HepG2 (cell line): ENCODE results near the gene MYL12B. TPM values are rescaled to one million over a fixed set of nuclear protein-coding genes. Genes with fewer than 3 reads are reported as not detected.

Experiments used
- BCL6 ChIP-seq: IDR thresholded peaks from 2 replicates; pipeline ENCODE4 v1.6.1; 2016; ENCODE audit warnings: missing genetic modification reagents, missing compliant biosample characterization
- CC2D1A ChIP-seq: sonication (generic); formaldehyde crosslinking; IDR thresholded peaks from 2 replicates; pipeline ENCODE4 v1.8.1; 2023; ENCODE audit warnings: mild to moderate bottlenecking, missing genetic modification reagents
- DNMT1 ChIP-seq: sonication (generic); formaldehyde crosslinking; IDR thresholded peaks from 2 replicates; pipeline ENCODE4 v1.5.1; 2020; ENCODE audit warnings: mild to moderate bottlenecking, missing genetic modification reagents
- HNRNPLL ChIP-seq: fragments of 200-400 bp; formaldehyde crosslinking; IDR thresholded peaks from 2 replicates; pipeline ENCODE4 v1.6.1; 2017; ENCODE audit warnings: mild to moderate bottlenecking, low read depth, low read length; ENCODE audit not compliant: poor library complexity, severe bottlenecking
- HOXA7 ChIP-seq: sonication (generic); formaldehyde crosslinking; IDR thresholded peaks from 2 replicates; pipeline ENCODE4 v1.8.1; 2022; ENCODE audit warnings: mild to moderate bottlenecking, missing genetic modification reagents, moderate library complexity
- KDM4B ChIP-seq: sonication (generic); formaldehyde crosslinking; IDR thresholded peaks from 2 replicates; pipeline ENCODE4 v1.4.0; 2020; ENCODE audit warnings: missing genetic modification reagents
- MAFG ChIP-seq: sonication (generic); formaldehyde crosslinking; IDR thresholded peaks from 2 replicates; pipeline ENCODE4 v1.5.1; 2020; ENCODE audit warnings: mild to moderate bottlenecking, missing genetic modification reagents
- MIER2 ChIP-seq: IDR thresholded peaks from 2 replicates; pipeline ENCODE4 v1.6.1; 2016; ENCODE audit warnings: missing biosample characterization, missing genetic modification reagents
- NCOA5 ChIP-seq: sonication (generic); formaldehyde crosslinking; IDR thresholded peaks from 2 replicates; pipeline ENCODE4 v1.4.0; 2020; ENCODE audit warnings: missing genetic modification reagents
- NR2F6 ChIP-seq, 2 experiments: IDR thresholded peaks; 2 replicates each; pipeline ENCODE4 v1.6.1; 2016; ENCODE audit warnings: antibody characterized with exemption in 1 of 2, mild to moderate bottlenecking in 1 of 2
- RBFOX2 ChIP-seq: fragments of 200-400 bp; formaldehyde crosslinking; IDR thresholded peaks from 2 replicates; pipeline ENCODE4 v1.6.1; 2017; ENCODE audit warnings: low read depth, mild to moderate bottlenecking, low read length
- RFX5 ChIP-seq: IDR thresholded peaks from 2 replicates; pipeline ENCODE4 v1.6.1; 2011; ENCODE audit warnings: low read depth, low read length, improper control_type of control experiment
- STAG1 ChIP-seq: sonication (generic); formaldehyde crosslinking; IDR thresholded peaks from 2 replicates; pipeline ENCODE4 v1.4.0; 2020; ENCODE audit warnings: missing genetic modification reagents
- ZFP36L2 ChIP-seq: sonication (generic); formaldehyde crosslinking; IDR thresholded peaks from 2 replicates; pipeline ENCODE4 v1.4.0; 2020; ENCODE audit warnings: missing genetic modification reagents
- ZNF207 ChIP-seq: fragments of 450-650 bp; IDR thresholded peaks from 2 replicates; pipeline ENCODE4 v1.6.1; 2016; ENCODE audit warnings: antibody characterized with exemption, borderline replicate concordance
- ZNF274 ChIP-seq: sonication (generic); formaldehyde crosslinking; IDR thresholded peaks from 2 replicates; pipeline ENCODE4 v1.5.1; 2020; ENCODE audit warnings: mild to moderate bottlenecking, missing genetic modification reagents
- ZNF337 ChIP-seq: sonication (generic); formaldehyde crosslinking; IDR thresholded peaks from 2 replicates; pipeline ENCODE4 v1.5.1; 2020; ENCODE audit warnings: missing genetic modification reagents, low read depth, mild to moderate bottlenecking, borderline replicate concordance
- ZNF619 ChIP-seq: sonication (generic); formaldehyde crosslinking; IDR thresholded peaks from 2 replicates; pipeline ENCODE4 v1.4.0; 2020; ENCODE audit warnings: mild to moderate bottlenecking, missing genetic modification reagents
- ZNF660 ChIP-seq: sonication (generic); formaldehyde crosslinking; IDR thresholded peaks from 2 replicates; pipeline ENCODE4 v1.5.1; 2020; ENCODE audit warnings: mild to moderate bottlenecking, low read depth, missing genetic modification reagents, borderline replicate concordance
- ZNF839 ChIP-seq: sonication (generic); formaldehyde crosslinking; IDR thresholded peaks from 2 replicates; pipeline ENCODE4 v1.4.0; 2020; ENCODE audit warnings: missing genetic modification reagents, mild to moderate bottlenecking, borderline replicate concordance
- polyA plus RNA-seq, 8 experiments: library from polyadenylated mRNA; depleted of rRNA in 3 of 8; stranded (reverse) in 7 of 8; unstranded in 1 of 8; fragments of >200 nt; fragmentation: Illumina TruSeq in 4 of 8; extraction: Trizol in 4 of 8; gene quantifications; 2 replicates each; pipeline versions ENCODE4 v1.2.1 to v1.2.3, GENCODE V29; 2011 to 2016; ENCODE audit warnings: low read depth in 4 of 8, missing spikeins in 1 of 8, mixed read lengths in 1 of 8; ENCODE audit not compliant: insufficient read depth in 1 of 8
- total RNA-seq, 5 experiments: library from RNA; depleted of rRNA; stranded (reverse); fragments of >200 nt; fragmentation: Illumina TruSeq; extraction: Trizol; gene quantifications; 2 replicates each; pipeline ENCODE4 v1.2.3, GENCODE V29; 2016; ENCODE audit warnings: low read depth in 1 of 5
- TF ChIP-seq, protein P1 (sequence below): sonication (generic); formaldehyde crosslinking; IDR thresholded peaks from 2 replicates; pipeline ENCODE4 v1.4.0; 2020; ENCODE audit warnings: missing genetic modification reagents
- TF ChIP-seq, protein P2 (sequence below): sonication (generic); formaldehyde crosslinking; IDR thresholded peaks from 2 replicates; pipeline ENCODE4 v1.5.0; 2020; ENCODE audit warnings: mild to moderate bottlenecking, missing genetic modification reagents
- TF ChIP-seq, protein P3 (sequence below): sonication (generic); formaldehyde crosslinking; IDR thresholded peaks from 2 replicates; pipeline ENCODE4 v1.8.1; 2023; ENCODE audit warnings: mild to moderate bottlenecking, moderate library complexity, missing genetic modification reagents
- TF ChIP-seq, protein P4 (sequence below): sonication (generic); formaldehyde crosslinking; IDR thresholded peaks from 2 replicates; pipeline ENCODE4 v1.4.0; 2020; ENCODE audit warnings: mild to moderate bottlenecking, missing genetic modification reagents

The MYL12B gene
- total and polyA plus RNA-seq, 2 of the 13 experiments (the other 11 are each of a cell fraction or from before 2014, with no cell fraction given): 265 to 340 TPM

DNA sequence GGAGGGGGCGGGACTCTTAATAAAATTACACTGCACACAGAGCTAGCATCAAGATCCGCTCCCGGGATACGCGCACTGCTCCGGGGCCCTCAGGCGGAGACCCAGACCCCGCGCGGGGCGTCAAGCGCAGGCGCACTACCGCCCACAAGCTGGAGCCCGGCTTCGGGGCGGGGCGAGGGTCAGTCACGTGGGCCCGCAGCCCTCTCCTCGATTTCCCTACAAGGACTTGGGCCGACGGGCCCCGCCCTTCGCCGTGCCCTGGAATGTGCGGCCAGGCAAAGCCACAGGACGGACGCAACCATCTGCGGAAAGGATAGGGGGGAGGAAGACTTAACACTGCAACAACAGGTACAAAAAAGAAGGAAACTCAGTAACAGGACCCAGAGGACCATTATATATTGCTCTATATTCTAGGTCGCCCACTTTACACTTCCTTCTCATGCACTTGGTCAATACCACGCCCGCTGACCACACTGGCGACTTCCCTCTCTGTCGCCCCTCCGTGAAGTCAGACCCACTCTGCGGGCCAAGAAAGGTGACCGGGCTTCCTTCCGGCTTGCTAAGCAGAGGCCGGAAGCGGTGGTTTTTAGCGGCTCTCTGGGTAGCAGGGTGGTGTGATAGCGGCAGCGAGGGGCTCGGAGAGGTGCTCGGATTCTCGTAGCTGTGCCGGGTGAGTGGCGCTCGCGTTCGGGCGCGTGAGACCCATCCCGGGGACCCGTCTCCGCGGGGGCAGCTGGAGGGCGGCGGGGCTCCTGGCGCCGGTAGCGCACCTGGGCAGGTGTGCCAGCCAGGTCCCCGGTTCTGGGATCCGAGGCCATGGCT, 14.5 kb upstream of the MYL12B start, which contains the start of gene MYL12A (continued):
- TF ChIP-seq ZFP36L2 (CRISPR knock-in tag) (no peak), ZNF619 (CRISPR knock-in tag) (no peak), ZNF337 (CRISPR knock-in tag) (no peak), ZNF274 (CRISPR knock-in tag) (no peak), MAFG (no peak), ZNF207 (no peak), NCOA5 (CRISPR knock-in tag) (no peak), ZNF660 (no peak), HNRNPLL (no peak), MIER2 (CRISPR knock-in tag) (0 out of 2 replicates have a peak, but pooled peaks have one; percentile 44), HOXA7 (CRISPR knock-in tag) (no peak), KDM4B (peak; percentile 31; the same call in 1 of the 2 replicates), NR2F6 (IDR thresholded peaks at IDR 0.05) (peak; percentile 55), NR2F6 (CRISPR knock-in tag; IDR thresholded peaks at IDR 0.05) (peak; percentile 68; the same call in 1 of the 2 replicates), DNMT1 (CRISPR knock-in tag) (no peak), RFX5 (peak; percentile 32; the same call in 1 of the 2 replicates), BCL6 (CRISPR knock-in tag) (peak; percentile 49), STAG1 (CRISPR knock-in tag) (no peak), CC2D1A (no peak), RBFOX2 (peak; percentile 96), ZNF839 (CRISPR knock-in tag) (no peak)
- TF ChIP-seq, protein P1, sequence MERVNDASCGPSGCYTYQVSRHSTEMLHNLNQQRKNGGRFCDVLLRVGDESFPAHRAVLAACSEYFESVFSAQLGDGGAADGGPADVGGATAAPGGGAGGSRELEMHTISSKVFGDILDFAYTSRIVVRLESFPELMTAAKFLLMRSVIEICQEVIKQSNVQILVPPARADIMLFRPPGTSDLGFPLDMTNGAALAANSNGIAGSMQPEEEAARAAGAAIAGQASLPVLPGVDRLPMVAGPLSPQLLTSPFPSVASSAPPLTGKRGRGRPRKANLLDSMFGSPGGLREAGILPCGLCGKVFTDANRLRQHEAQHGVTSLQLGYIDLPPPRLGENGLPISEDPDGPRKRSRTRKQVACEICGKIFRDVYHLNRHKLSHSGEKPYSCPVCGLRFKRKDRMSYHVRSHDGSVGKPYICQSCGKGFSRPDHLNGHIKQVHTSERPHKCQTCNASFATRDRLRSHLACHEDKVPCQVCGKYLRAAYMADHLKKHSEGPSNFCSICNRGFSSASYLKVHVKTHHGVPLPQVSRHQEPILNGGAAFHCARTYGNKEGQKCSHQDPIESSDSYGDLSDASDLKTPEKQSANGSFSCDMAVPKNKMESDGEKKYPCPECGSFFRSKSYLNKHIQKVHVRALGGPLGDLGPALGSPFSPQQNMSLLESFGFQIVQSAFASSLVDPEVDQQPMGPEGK (CRISPR knock-in tag): no peak; the same call in 1 of the 2 replicates
- TF ChIP-seq, protein P2, sequence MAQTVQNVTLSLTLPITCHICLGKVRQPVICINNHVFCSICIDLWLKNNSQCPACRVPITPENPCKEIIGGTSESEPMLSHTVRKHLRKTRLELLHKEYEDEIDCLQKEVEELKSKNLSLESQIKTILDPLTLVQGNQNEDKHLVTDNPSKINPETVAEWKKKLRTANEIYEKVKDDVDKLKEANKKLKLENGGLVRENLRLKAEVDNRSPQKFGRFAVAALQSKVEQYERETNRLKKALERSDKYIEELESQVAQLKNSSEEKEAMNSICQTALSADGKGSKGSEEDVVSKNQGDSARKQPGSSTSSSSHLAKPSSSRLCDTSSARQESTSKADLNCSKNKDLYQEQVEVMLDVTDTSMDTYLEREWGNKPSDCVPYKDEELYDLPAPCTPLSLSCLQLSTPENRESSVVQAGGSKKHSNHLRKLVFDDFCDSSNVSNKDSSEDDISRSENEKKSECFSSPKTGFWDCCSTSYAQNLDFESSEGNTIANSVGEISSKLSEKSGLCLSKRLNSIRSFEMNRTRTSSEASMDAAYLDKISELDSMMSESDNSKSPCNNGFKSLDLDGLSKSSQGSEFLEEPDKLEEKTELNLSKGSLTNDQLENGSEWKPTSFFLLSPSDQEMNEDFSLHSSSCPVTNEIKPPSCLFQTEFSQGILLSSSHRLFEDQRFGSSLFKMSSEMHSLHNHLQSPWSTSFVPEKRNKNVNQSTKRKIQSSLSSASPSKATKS (CRISPR knock-in tag): no peak
- TF ChIP-seq, protein P3, sequence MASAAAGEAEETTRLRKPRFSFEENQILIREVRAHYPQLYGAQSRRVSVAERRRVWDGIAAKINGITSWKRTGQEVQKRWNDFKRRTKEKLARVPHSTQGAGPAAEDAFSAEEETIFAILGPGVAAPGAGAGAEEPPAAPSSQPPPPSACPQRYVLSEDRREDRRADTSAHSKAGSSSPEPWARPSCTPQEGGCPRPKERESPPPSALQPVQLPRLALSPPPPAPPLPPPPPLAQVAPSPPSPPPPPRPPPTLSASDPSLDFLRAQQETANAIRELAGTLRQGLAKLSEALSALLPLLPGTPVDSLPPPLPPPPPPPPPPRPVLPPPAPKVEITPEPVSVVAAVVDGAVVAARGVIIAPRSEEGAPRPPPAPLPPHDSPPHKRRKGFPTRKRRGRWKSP (CRISPR knock-in tag): no peak
- TF ChIP-seq, protein P4, sequence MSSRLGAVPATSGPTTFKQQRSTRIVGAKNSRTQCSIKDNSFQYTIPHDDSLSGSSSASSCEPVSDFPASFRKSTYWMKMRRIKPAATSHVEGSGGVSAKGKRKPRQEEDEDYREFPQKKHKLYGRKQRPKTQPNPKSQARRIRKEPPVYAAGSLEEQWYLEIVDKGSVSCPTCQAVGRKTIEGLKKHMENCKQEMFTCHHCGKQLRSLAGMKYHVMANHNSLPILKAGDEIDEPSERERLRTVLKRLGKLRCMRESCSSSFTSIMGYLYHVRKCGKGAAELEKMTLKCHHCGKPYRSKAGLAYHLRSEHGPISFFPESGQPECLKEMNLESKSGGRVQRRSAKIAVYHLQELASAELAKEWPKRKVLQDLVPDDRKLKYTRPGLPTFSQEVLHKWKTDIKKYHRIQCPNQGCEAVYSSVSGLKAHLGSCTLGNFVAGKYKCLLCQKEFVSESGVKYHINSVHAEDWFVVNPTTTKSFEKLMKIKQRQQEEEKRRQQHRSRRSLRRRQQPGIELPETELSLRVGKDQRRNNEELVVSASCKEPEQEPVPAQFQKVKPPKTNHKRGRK (CRISPR knock-in tag): no peak
